Esophagus squamous epithelium (tissue), 5 donors: Measurements from ENCODE around the gene MAOA. TPM values are rescaled to one million over a fixed set of nuclear protein-coding genes. Genes with fewer than 3 reads are reported as not detected.
A peak's percentile ranks its signal among the peaks of the same experiment; 100 is the strongest.

Source experiments
- DNase-seq: peaks from one replicate; lab custom pipeline; 2025; lab: John Stamatoyannopoulos, UW
- H3K27ac ChIP-seq, 4 donors: fragments of 200-600 bp; sonication (generic); one replicate each; pipeline ENCODE4 v1.5.1; 2016 to 2019; ENCODE audit warnings: mild to moderate bottlenecking in 1 of 4
- H3K27me3 ChIP-seq, 4 donors: fragments of 200-600 bp; sonication (generic); 1 replicate in 3 of 4; 2 replicates in 1 of 4; pipeline versions ENCODE4 v1.5.1 to v1.6.0; 2017 to 2021; ENCODE audit warnings: antibody characterized with exemption in 1 of 4
- H3K36me3 ChIP-seq, 3 donors: fragments of 200-600 bp; sonication (generic); one replicate each; pipeline ENCODE4 v1.5.1; 2016 to 2019
- H3K4me1 ChIP-seq, 3 donors: fragments of 200-600 bp; sonication (generic); one replicate each; pipeline ENCODE4 v1.5.1; 2017 to 2019
- H3K4me3 ChIP-seq, 4 donors: fragments of 200-600 bp; sonication (generic); 1 replicate in 3 of 4; 2 replicates in 1 of 4; pipeline ENCODE4 v1.5.1; 2016 to 2019; ENCODE audit warnings: mild to moderate bottlenecking in 2 of 4, moderate library complexity in 1 of 4
- H3K9me3 ChIP-seq, 3 donors: fragments of 200-600 bp; sonication (generic); one replicate each; pipeline ENCODE4 v1.5.1; 2016 to 2019
- CTCF ChIP-seq, 6 experiments: fragments of 450-650 bp in 4 of 6; fragments of 200-600 bp in 2 of 6; sonication (generic) in 2 of 6; IDR thresholded peaks; one replicate each; pipeline ENCODE4 v1.5.1; 2016 to 2019; ENCODE audit warnings: antibody characterized with exemption in 6 of 6, mild to moderate bottlenecking in 4 of 6, moderate library complexity in 4 of 6
- POLR2A ChIP-seq, 4 donors: fragments of 450-650 bp; IDR thresholded peaks; one replicate each; pipeline ENCODE4 v1.6.1; 2017; ENCODE audit warnings: antibody characterized with exemption in 4 of 4, mild to moderate bottlenecking in 4 of 4, moderate library complexity in 3 of 4
- WGBS, 2 donors: methylation state at CpG; one replicate each; pipeline ENCODE4 v1.1.5; 2018; 5-methylcytosine and 5-hydroxymethylcytosine counted together
- intact Hi-C: fragments of 100-400 bp; cut with DNase I; formaldehyde crosslinking; loops from one replicate; pipeline ENCODE4 v1.15.0; 2022
- total RNA-seq, 4 donors: library from RNA; depleted of rRNA; stranded (reverse); fragments of >200 nt; gene quantifications; one replicate each; pipeline ENCODE4 v1.1.0, GENCODE V29; 2016
- donor health status: DM: yes; HTN: yes; CAD: no.

MAOA gene
- total RNA-seq, 4 donors from 2014 or later = 70.3 to 183 (median 128) TPM

DNA sequence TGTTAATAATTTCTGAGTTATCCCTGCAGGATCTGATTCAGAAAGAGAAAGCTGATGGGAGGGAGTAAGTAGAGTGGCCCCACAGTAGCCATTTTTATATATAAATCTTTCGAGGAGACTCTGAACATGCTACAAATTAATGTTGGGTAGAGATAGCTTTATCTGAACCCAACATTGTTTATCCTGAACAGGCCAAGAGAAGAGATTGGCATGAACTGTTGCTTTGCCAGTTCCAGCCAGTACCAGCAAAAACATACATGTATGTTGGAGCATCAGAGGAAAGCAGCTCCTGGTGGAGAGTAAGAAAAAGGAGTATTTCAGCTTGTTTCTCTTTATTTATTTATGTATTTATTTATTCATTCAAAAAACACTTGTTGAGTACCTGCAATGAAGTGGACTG lies 1.6 kb downstream of the MAOA start:
- WGBS, 2 donors = 64% methylated on average over 1 of the region's 1 CpG; no CpG with 5 or more reads in 1 of the 2 donors
- no peaks in the 10 kb centered on the region for H3K27me3 ChIP-seq
- H3K4me3 ChIP-seq = peak overlapping the region; percentile 23 to 77 (median 74)
- intact Hi-C loops = loop anchor here (10.0 kb wide), 1 partner anchor 93 kb away; no protein-coding TSS in a partner anchor
- H3K9me3 ChIP-seq = no peaks in the 10 kb centered on the region
- no peak for TF ChIP-seq CTCF (IDR thresholded peaks at IDR 0.05)
- TF ChIP-seq POLR2A (IDR thresholded peaks at IDR 0.05) = no peak
- no peaks in the 10 kb centered on the region for H3K36me3 ChIP-seq
- peak overlapping the region; percentile 57 to 94 (median 66) for H3K27ac ChIP-seq
- DNase-seq = no peak
- H3K4me1 ChIP-seq = peaks cover 0 to 40% (median 0%) of the 10 kb centered on the region in 3 donors

DNA sequence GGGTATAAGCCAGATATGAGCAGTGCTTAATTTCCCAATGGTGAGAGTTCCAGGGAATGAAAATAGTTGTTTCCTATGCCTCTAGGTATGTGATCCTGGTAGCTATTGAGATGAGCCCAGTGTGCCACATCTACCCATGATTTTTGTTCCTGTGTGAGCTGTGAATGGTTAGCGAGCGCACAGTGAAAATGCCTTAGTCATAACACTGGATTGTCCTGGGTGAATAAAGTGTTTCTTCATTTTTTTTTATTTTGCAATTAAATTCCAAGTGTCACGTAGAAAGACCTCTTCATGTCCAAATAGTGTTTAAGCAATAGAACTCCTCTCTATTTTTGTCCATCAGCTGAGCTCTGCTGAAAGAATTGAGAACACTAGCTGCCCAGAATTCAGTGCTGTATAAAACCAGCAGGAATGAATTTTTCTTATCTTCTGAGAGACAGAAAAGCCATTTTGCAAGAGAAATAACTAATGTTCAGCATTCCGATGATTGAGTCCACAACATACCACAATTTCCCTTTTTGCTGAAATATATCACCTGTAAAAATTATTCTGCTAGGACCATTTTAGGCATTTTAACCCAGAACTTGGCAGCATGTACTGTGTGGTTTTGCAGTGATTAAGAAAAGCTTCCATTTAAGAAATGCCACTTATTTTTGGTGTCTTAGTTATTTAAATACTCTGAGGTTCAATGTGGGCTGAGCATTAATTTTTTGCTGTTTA lies 5.6 kb downstream of the MAOA start:
- peak overlapping the region in 3 of 4 donors; percentile 10 to 77 (median 72) for H3K4me3 ChIP-seq
- TF ChIP-seq POLR2A (IDR thresholded peaks at IDR 0.05) (peak in 1 of 4 donors; percentile 11), CTCF (IDR thresholded peaks at IDR 0.05) (no peak)
- no peak for DNase-seq
- intact Hi-C loops = no loop called here
- H3K27me3 ChIP-seq = no peaks in the 10 kb centered on the region
- H3K36me3 ChIP-seq = no peaks in the 10 kb centered on the region
- peak overlapping the region; percentile 46 to 94 (median 66) for H3K27ac ChIP-seq
- 4 to 47% methylated on average over 4 of the region's 4 CpGs for WGBS, 2 donors
- H3K4me1 ChIP-seq = peaks cover 0 to 74% (median 0%) of the 10 kb centered on the region in 3 donors
- H3K9me3 ChIP-seq = no peaks in the 10 kb centered on the region

DNA sequence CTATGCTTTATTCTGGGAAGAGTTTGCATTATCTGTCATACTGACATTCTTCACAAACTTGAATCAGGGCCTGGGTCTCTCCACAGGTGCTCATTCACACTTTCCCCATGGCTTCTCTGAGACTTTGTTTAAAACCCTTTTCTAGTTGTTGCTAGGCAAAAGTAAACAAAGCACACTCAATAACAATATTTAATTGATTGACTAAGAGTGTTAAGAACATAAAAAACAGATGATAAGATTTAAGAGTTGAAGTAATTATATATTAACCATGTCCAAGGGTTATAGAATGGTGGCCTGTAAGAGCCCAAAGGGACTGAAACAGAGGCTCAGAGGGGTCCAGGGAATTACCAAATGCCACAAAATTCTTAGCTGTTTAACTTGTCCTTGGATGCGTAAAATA lies 7.1 kb downstream of the MAOA start:
- 80 to 93% methylated on average over 1 of the region's 1 CpG for WGBS, 2 donors
- peak overlapping the region in 1 of 4 donors; percentile 33 for H3K27ac ChIP-seq
- TF ChIP-seq POLR2A (IDR thresholded peaks at IDR 0.05) (no peak), CTCF (IDR thresholded peaks at IDR 0.05) (no peak)
- H3K9me3 ChIP-seq = no peaks in the 10 kb centered on the region
- no peaks in the 10 kb centered on the region for H3K27me3 ChIP-seq
- H3K4me1 ChIP-seq = peaks cover 0 to 74% (median 0%) of the 10 kb centered on the region in 3 donors
- no peak for DNase-seq
- intact Hi-C loops = no loop called here
- H3K36me3 ChIP-seq = no peaks in the 10 kb centered on the region
- peak overlapping the region in 1 of 4 donors; percentile 3 for H3K4me3 ChIP-seq

- H3K9me3 ChIP-seq = no peaks in the 10 kb centered on the region
- no peak for DNase-seq
- H3K27me3 ChIP-seq = no peaks in the 10 kb centered on the region
- H3K27ac ChIP-seq = peak overlapping the region in 2 of 4 donors; percentile 6 to 36
- peaks cover 0 to 68% (median 0%) of the 10 kb centered on the region in 3 donors for H3K4me1 ChIP-seq
- H3K4me3 ChIP-seq = no peak overlapping the region
- 44 to 47% methylated on average over 3 of the region's 3 CpGs for WGBS, 2 donors
- TF ChIP-seq POLR2A (IDR thresholded peaks at IDR 0.05) (no peak), CTCF (IDR thresholded peaks at IDR 0.05) (no peak)
- no peaks in the 10 kb centered on the region for H3K36me3 ChIP-seq
- intact Hi-C loops = no loop called here
Measured at GRCh38 chrX:43664258-43664657, 8.2 kb downstream of the MAOA start.

DNA sequence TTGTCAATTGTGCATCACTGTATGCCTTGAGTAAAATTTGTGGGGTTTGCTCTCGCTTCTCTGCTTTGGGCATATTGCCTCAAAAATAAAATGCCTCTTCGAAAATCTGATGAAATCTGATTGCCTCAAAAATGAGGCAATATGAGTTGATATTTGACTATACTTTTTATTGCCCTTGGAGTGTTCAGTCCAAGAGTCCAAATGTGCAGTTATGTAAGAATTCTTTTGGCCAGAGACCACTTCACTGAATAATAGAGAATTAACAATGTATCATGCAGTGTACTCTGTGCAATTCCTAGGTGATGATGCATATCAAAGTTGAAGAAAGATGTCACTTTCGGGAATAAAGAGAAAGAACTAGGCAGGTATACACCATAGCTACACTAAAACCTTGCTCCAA lies 8.6 kb downstream of the MAOA start:
- Histone ChIP-seq H3K27me3 (no peaks in the 10 kb centered on the region), H3K4me3 (no peak overlapping the region), H3K27ac (peak overlapping the region in 2 of 4 donors; percentile 6 to 36), H3K36me3 (no peaks in the 10 kb centered on the region), H3K9me3 (no peaks in the 10 kb centered on the region), H3K4me1 (peaks cover 0 to 64% (median 0%) of the 10 kb centered on the region in 3 donors)
- no peak for DNase-seq
- intact Hi-C loops = no loop called here
- 25 to 47% methylated on average over 3 of the region's 3 CpGs for WGBS, 2 donors
- TF ChIP-seq CTCF (IDR thresholded peaks at IDR 0.05) = no peak
- TF ChIP-seq POLR2A (IDR thresholded peaks at IDR 0.05) = no peak
